Breast epithelium (tissue), 4 donors: ENCODE measurements around the gene TANC1. TPM values are rescaled to one million over a fixed set of nuclear protein-coding genes. Genes with fewer than 3 reads are reported as not detected.

ENCODE experiments used
- DNase-seq, 2 donors: peaks; one replicate each; pipeline ENCODE4 v3.0.0-alpha.2; 2019; ENCODE audit warnings: low spot score in 2 of 2
- H3K27ac ChIP-seq, 2 donors: fragments of 200-600 bp; sonication (generic) in 1 of 2; one replicate each; pipeline ENCODE4 v1.5.1; 2016 to 2019; ENCODE audit warnings: mild to moderate bottlenecking in 1 of 2
- H3K27me3 ChIP-seq, 2 donors: fragments of 200-600 bp; sonication (generic) in 1 of 2; one replicate each; pipeline versions ENCODE4 v1.5.1 to v1.6.0; 2017 to 2019; ENCODE audit warnings: control low read depth in 1 of 2, mild to moderate bottlenecking in 1 of 2
- H3K36me3 ChIP-seq: fragments of 200-600 bp; one replicate; pipeline ENCODE4 v1.5.1; 2019
- H3K4me1 ChIP-seq, 2 donors: fragments of 200-600 bp; sonication (generic); one replicate each; pipeline ENCODE4 v1.5.1; 2016 to 2019; ENCODE audit warnings: control low read depth in 1 of 2
- H3K4me3 ChIP-seq, 3 donors: fragments of 200-600 bp; sonication (generic); 1 replicate in 2 of 3; 2 replicates in 1 of 3; pipeline ENCODE4 v1.5.1; 2016 to 2019; ENCODE audit warnings: mild to moderate bottlenecking in 3 of 3, moderate library complexity in 2 of 3
- H3K9me3 ChIP-seq, 2 donors: fragments of 200-600 bp; sonication (generic) in 1 of 2; one replicate each; pipeline ENCODE4 v1.5.1; 2016 to 2019; ENCODE audit warnings: control low read depth in 1 of 2
- CTCF ChIP-seq, 3 donors: fragments of 450-650 bp; IDR thresholded peaks; one replicate each; pipeline ENCODE4 v1.5.1; 2016 to 2017; ENCODE audit warnings: antibody characterized with exemption in 3 of 3, mild to moderate bottlenecking in 3 of 3, moderate library complexity in 3 of 3
- POLR2A ChIP-seq: fragments of 450-650 bp; IDR thresholded peaks from one replicate; pipeline ENCODE4 v1.6.1; 2016; ENCODE audit warnings: antibody characterized with exemption, mild to moderate bottlenecking, moderate library complexity
- POLR2AphosphoS5 ChIP-seq, 3 donors: sonication (generic); formaldehyde crosslinking; IDR thresholded peaks; one replicate each; pipeline ENCODE4 v1.6.1; 2017; ENCODE audit warnings: antibody characterized with exemption in 3 of 3
- intact Hi-C: fragments of 100-400 bp; cut with DNase I; formaldehyde crosslinking; loops from one replicate; pipeline ENCODE4 v1.15.1; 2023; ENCODE audit warnings: low total_unique reads
- total RNA-seq, 3 donors: library from RNA; depleted of rRNA; stranded (reverse); fragments of >200 nt; gene quantifications; one replicate each; pipeline ENCODE4 v1.1.0, GENCODE V29; 2016

Gene TANC1
- total RNA-seq, 3 donors from 2014 or later: 18.9 to 62.3 (median 58.4) TPM

GRCh38 chr2:158960193-158960592, 8.2 kb upstream of the TANC1 start:
- H3K4me3 ChIP-seq: no peak overlapping the region
- H3K27ac ChIP-seq: no peak overlapping the region
- intact Hi-C loops: no loop called here
- DNase-seq: no peak
- TF ChIP-seq POLR2A: no peak
- no peak for TF ChIP-seq CTCF (IDR thresholded peaks at IDR 0.05)
- TF ChIP-seq POLR2AphosphoS5 (IDR thresholded peaks at IDR 0.05): no peak
- no peaks in the 10 kb centered on the region for H3K36me3 ChIP-seq
- H3K9me3 ChIP-seq: no peaks in the 10 kb centered on the region
- H3K27me3 ChIP-seq: no peaks in the 10 kb centered on the region
- H3K4me1 ChIP-seq: no peaks in the 10 kb centered on the region

GRCh38 chr2:158962074-158962473, 6.4 kb upstream of the TANC1 start:
- Histone ChIP-seq H3K36me3 (no peaks in the 10 kb centered on the region), H3K4me3 (no peak overlapping the region), H3K27me3 (no peaks in the 10 kb centered on the region), H3K9me3 (no peaks in the 10 kb centered on the region), H3K4me1 (no peaks in the 10 kb centered on the region), H3K27ac (no peak overlapping the region)
- TF ChIP-seq POLR2AphosphoS5 (IDR thresholded peaks at IDR 0.05) (no peak), CTCF (IDR thresholded peaks at IDR 0.05) (no peak), POLR2A (no peak)
- intact Hi-C loops: no loop called here
- DNase-seq: no peak

GRCh38 chr2:158963071-158963470, 5.4 kb upstream of the TANC1 start:
- H3K4me1 ChIP-seq: no peaks in the 10 kb centered on the region
- intact Hi-C loops: no loop called here
- H3K27me3 ChIP-seq: no peaks in the 10 kb centered on the region
- H3K4me3 ChIP-seq: no peak overlapping the region
- no peaks in the 10 kb centered on the region for H3K9me3 ChIP-seq
- no peak for DNase-seq
- H3K36me3 ChIP-seq: no peaks in the 10 kb centered on the region
- TF ChIP-seq CTCF (IDR thresholded peaks at IDR 0.05) (no peak), POLR2AphosphoS5 (IDR thresholded peaks at IDR 0.05) (no peak), POLR2A (no peak)
- H3K27ac ChIP-seq: no peak overlapping the region

- no peaks in the 10 kb centered on the region for H3K27me3 ChIP-seq
- H3K9me3 ChIP-seq: no peaks in the 10 kb centered on the region
- H3K36me3 ChIP-seq: no peaks in the 10 kb centered on the region
- intact Hi-C loops: no loop called here
- H3K27ac ChIP-seq: no peak overlapping the region
- TF ChIP-seq POLR2A: no peak
- TF ChIP-seq CTCF (IDR thresholded peaks at IDR 0.05): no peak
- no peak for TF ChIP-seq POLR2AphosphoS5 (IDR thresholded peaks at IDR 0.05)
- H3K4me3 ChIP-seq: no peak overlapping the region
- DNase-seq: no peak
- H3K4me1 ChIP-seq: no peaks in the 10 kb centered on the region
These were observed 3.3 kb upstream of the TANC1 start for GRCh38 chr2:158965107-158965506.

- H3K4me1 ChIP-seq: peaks cover 0 to 2% of the 10 kb centered on the region in 2 donors
- no peaks in the 10 kb centered on the region for H3K27me3 ChIP-seq
- TF ChIP-seq POLR2AphosphoS5 (IDR thresholded peaks at IDR 0.05): no peak
- no peak for TF ChIP-seq CTCF (IDR thresholded peaks at IDR 0.05)
- no peak for DNase-seq
- no peak overlapping the region for H3K4me3 ChIP-seq
- intact Hi-C loops: no loop called here
- no peaks in the 10 kb centered on the region for H3K9me3 ChIP-seq
- H3K36me3 ChIP-seq: no peaks in the 10 kb centered on the region
- no peak overlapping the region for H3K27ac ChIP-seq
These were observed 2.8 kb upstream of the TANC1 start for GRCh38 chr2:158965641-158966040.
